ENCODE results near the gene SMOC1. TPM values are rescaled to one million over a fixed set of nuclear protein-coding genes. Genes with fewer than 3 reads are reported as not detected.

Gene SMOC1
- total RNA-seq, 1 donor from 2014 or later = 0.10 TPM

Other genes starting within 250 kb of the SMOC1 start
- 124 and 291 TPM in 2 replicates for gene SRSF5, start 112.3 kb upstream of the SMOC1 start, total RNA-seq
- gene SLC10A1, start 82.2 kb upstream of the SMOC1 start, total RNA-seq = not detected in 2 replicates

Data from renal cortical epithelial cell (primary cell).